Coronary artery (tissue), 2 donors: ENCODE measurements around the gene GPR152.

Source experiments
- DNase-seq: peaks from one replicate; pipeline ENCODE4 v3.0.0-alpha.2; 2017; ENCODE audit warnings: low spot score
- H3K27ac ChIP-seq, 2 donors: fragments of 200-600 bp; sonication (generic); one replicate each; pipeline ENCODE4 v1.5.1; 2016 to 2019
- H3K4me3 ChIP-seq: fragments of 200-600 bp; sonication (generic); 2 replicates; pipeline ENCODE4 v1.5.1; 2016; ENCODE audit warnings: mild to moderate bottlenecking, moderate library complexity
- CTCF ChIP-seq: fragments of 200-600 bp; sonication (generic); IDR thresholded peaks from one replicate; pipeline ENCODE4 v1.5.1; 2019; ENCODE audit warnings: antibody characterized with exemption

The GPR152 gene

DNA sequence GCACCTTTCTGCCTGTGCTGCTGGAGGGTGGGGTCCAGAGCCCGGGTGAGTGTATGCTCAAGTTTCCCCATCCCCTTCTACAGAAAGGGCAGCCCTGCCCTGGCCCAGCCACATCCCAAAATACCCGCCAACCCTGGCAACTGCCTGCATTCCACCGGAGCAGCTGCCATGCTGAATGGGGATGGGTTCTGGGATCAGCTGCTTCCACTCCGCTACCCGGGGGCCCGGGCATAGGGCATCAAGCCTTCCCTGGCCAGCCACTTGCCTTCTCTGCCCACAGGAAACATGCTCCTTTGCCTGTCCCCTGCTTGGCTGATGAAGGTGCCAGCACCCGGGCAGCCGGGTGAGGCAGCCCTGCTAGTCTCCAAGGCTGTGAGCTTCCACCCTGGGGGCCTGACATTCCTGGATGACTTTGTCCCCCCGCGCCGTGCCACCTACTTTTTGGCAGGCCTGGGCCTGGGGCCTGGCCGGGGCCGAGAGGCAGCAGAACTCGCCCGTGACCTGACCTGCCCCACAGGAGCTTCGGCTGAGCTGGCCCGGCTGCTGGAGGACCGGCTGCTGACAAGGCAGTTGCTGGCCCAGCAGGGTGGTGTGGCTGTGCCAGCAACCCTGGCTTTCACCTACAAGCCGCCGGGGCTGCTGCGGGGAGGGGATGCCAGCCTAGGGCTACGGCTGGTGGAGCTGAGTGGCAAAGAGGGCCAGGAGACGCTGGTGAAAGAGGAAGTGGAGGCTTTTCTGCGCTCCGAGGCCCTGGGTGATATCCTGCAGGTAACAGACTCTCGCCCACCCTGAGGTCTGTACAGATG is 33.9 kb downstream of the GPR152 start:
- no peak for TF ChIP-seq CTCF
- DNase-seq = no peak
- Histone ChIP-seq H3K4me3 (peak overlapping the region; percentile 31), H3K27ac (peak overlapping the region; percentile 70 to 83)

GRCh38 chr11:67417425-67417824 is 35.1 kb downstream of the GPR152 start:
- no peak overlapping the region for H3K4me3 ChIP-seq
- DNase-seq = no peak
- no peak for TF ChIP-seq CTCF
- peak overlapping the region; percentile 83 to 85 for H3K27ac ChIP-seq

GRCh38 chr11:67416416-67417335 is 35.9 kb downstream of the GPR152 start:
- H3K27ac ChIP-seq = peak overlapping the region; percentile 83 to 85
- no peak for TF ChIP-seq CTCF
- DNase-seq = no peak
- peak overlapping the region; percentile 60 for H3K4me3 ChIP-seq

DNA sequence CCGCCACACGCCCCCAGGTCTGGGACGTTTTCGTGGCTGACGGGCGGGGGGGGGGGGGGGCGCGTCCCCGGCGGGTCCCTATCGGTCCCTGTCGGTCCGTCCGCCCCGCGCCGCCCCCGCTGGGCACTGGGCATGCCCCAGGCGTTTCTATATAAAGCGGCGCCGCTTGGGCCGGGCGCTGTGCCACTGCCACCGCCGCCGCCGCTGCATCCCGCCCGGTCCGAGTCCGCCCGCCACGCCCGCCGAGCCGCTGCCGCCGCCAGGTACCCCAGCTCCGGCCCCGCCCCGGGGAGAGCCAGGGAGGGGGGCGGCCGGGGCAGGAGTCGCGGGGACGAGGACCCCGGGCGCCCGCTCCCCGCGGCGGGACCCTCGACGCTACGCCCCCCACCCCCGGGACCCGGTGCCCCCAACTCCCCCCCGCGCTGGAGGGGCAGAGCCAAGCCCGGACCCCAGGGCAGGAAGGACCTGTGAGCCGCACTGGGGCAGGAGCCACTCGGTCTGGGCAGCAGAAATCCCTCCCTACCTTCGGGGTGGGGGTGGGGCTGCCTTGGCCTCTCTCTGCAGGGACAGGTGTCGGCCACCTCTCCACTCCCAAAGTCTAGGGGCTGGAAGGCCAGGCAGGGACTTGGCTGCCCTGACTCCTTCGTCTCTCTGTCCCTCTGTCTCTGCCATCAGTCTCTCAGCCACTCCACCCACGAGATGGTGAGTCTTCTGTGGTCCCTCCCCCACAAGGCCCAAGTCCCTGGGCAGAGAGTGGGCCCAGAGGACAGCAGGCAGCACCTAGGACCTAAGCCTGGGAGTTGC is 36.8 kb downstream of the GPR152 start, which contains the start of gene CARNS1:
TSS of gene CARNS1 (plus strand) at position 178 of the 804 bp plus-strand sequence. CDS start at position 700, 522 bp downstream.
- Histone ChIP-seq H3K27ac (peak within 1 kb of the TSS; percentile 83 to 85), H3K4me3 (peak within 1 kb of the TSS; percentile 60)
- TF ChIP-seq CTCF = no peak
- DNase-seq = no peak

DNA sequence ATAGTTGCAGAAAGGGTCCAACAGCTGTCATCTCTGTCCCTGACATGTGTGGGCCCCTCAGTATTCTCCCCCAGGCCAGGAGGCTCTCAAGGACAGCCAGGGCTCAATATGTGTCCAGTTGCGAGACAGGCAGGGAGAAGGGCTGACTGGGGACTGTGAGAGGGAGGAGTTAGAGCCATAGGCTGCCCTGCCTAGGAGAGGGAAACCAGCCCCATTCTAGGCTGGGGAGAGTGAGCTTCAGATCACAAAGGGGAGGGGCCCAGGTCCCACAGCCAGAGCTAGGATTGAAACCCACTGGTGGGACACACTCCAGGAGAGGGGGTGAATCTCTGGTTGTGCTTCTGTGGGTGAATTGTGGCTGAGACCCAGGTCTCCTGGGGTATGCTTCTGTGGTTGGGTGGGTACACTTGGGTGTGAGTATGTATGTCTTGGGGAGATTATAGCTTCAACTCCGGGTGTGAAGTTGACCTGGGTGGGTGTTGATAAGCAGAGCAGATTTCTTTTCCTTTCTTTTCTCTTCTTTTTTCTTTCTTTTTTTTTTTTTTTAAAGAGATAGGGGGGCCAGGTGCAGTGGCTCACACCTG is 39.2 kb downstream of the GPR152 start:
- DNase-seq = no peak
- Histone ChIP-seq H3K4me3 (no peak overlapping the region), H3K27ac (no peak overlapping the region)
- TF ChIP-seq CTCF = no peak

GRCh38 chr11:67412495-67413179 is 39.9 kb downstream of the GPR152 start:
- TF ChIP-seq CTCF = no peak
- Histone ChIP-seq H3K4me3 (no peak overlapping the region), H3K27ac (no peak overlapping the region)
- DNase-seq = no peak
